HEK293 (cell line): ENCODE data around the gene ZHX3.

Source experiments
- KLF8 ChIP-seq: fragments of 450-650 bp; formaldehyde crosslinking; IDR thresholded peaks from 2 replicates; pipeline ENCODE4 v1.5.1; 2016; ENCODE audit warnings: missing biosample characterization, missing genetic modification characterization
- ZBTB7A ChIP-seq: fragments of 450-650 bp; formaldehyde crosslinking; IDR thresholded peaks from 2 replicates; pipeline ENCODE4 v1.5.1; 2016; ENCODE audit warnings: low read depth, missing biosample characterization, missing genetic modification characterization
- ZBTB8A ChIP-seq: fragments of 450-650 bp; formaldehyde crosslinking; IDR thresholded peaks from 2 replicates; pipeline ENCODE4 v1.5.1; 2016; ENCODE audit warnings: missing biosample characterization, missing genetic modification characterization
- ZNF768 ChIP-seq: fragments of 450-650 bp; formaldehyde crosslinking; IDR thresholded peaks from 2 replicates; pipeline ENCODE4 v1.5.1; 2018; ENCODE audit warnings: missing biosample characterization, mild to moderate bottlenecking, missing genetic modification characterization
- ZNF791 ChIP-seq: fragments of 450-650 bp; formaldehyde crosslinking; IDR thresholded peaks from 2 replicates; pipeline ENCODE4 v1.5.1; 2016; ENCODE audit warnings: missing biosample characterization, missing genetic modification characterization
- TF ChIP-seq, protein P1 (sequence below): fragments of 450-650 bp; formaldehyde crosslinking; IDR thresholded peaks from 2 replicates; pipeline ENCODE4 v1.5.1; 2016; ENCODE audit warnings: missing biosample characterization, missing genetic modification characterization
- TF ChIP-seq, protein P2 (sequence below): fragments of 450-650 bp; formaldehyde crosslinking; optimal IDR thresholded peaks from 2 replicates; pipeline ENCODE3; 2016; ENCODE audit warnings: missing biosample characterization, mild to moderate bottlenecking, missing genetic modification characterization
- TF ChIP-seq, protein P3 (sequence below): fragments of 450-650 bp; formaldehyde crosslinking; conservative IDR thresholded peaks from 2 replicates; pipeline ENCODE4 v1.5.1; 2016; ENCODE audit warnings: low read depth, missing biosample characterization, missing genetic modification characterization

DNA sequence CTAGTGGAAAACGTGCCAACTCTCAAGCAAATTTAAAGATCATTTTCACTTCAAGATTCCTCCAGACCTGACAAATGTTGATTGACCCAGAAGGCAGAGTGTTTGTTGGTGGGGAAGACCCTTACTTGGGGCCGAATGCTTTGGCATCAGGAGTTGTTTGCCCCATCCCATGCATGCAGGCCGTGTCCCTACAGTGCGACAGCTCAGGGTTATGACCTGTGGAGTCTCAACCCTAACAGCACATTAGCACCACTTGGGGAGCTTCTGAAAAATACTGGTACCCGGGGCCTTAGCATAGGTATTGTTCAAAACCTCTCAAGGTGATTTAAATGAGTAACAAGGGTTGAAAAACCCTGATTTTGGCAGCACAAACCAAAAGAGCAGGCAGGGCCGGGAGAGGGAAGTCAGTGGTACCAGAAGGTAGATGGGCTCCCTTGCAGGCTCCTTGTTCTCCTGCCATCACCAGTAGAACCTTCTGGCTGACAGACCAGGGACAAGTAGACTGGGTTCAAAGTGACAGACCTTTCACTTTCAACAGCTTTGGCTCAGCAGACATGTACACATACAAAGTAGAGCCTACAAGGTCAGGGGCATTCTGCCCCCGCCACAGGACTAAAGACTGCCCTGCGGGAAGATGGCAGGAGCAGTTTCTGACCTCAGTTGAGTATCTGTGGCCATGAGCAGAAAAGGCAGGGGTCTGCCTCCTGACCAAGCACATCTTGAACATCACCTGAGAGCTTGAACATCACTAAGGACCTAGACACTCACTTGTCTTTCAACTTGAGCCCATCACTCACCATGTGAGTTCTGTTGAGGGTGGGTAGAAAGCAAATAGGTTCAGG is 140.6 kb downstream of the ZHX3 start:
- no peak for TF ChIP-seq ZBTB7A (tag by site-specific recombination)
- no peak for TF ChIP-seq ZNF768 (tag by site-specific recombination)
- TF ChIP-seq, protein P1, sequence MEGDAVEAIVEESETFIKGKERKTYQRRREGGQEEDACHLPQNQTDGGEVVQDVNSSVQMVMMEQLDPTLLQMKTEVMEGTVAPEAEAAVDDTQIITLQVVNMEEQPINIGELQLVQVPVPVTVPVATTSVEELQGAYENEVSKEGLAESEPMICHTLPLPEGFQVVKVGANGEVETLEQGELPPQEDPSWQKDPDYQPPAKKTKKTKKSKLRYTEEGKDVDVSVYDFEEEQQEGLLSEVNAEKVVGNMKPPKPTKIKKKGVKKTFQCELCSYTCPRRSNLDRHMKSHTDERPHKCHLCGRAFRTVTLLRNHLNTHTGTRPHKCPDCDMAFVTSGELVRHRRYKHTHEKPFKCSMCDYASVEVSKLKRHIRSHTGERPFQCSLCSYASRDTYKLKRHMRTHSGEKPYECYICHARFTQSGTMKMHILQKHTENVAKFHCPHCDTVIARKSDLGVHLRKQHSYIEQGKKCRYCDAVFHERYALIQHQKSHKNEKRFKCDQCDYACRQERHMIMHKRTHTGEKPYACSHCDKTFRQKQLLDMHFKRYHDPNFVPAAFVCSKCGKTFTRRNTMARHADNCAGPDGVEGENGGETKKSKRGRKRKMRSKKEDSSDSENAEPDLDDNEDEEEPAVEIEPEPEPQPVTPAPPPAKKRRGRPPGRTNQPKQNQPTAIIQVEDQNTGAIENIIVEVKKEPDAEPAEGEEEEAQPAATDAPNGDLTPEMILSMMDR (tag by site-specific recombination) = no peak
- no peak for TF ChIP-seq ZBTB8A (tag by site-specific recombination)
- TF ChIP-seq KLF8 (tag by site-specific recombination) = no peak
- TF ChIP-seq, protein P2, sequence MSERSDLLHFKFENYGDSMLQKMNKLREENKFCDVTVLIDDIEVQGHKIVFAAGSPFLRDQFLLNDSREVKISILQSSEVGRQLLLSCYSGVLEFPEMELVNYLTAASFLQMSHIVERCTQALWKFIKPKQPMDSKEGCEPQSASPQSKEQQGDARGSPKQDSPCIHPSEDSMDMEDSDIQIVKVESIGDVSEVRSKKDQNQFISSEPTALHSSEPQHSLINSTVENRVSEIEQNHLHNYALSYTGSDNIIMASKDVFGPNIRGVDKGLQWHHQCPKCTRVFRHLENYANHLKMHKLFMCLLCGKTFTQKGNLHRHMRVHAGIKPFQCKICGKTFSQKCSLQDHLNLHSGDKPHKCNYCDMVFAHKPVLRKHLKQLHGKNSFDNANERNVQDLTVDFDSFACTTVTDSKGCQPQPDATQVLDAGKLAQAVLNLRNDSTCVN (tag by site-specific recombination) = no peak
- TF ChIP-seq, protein P3, sequence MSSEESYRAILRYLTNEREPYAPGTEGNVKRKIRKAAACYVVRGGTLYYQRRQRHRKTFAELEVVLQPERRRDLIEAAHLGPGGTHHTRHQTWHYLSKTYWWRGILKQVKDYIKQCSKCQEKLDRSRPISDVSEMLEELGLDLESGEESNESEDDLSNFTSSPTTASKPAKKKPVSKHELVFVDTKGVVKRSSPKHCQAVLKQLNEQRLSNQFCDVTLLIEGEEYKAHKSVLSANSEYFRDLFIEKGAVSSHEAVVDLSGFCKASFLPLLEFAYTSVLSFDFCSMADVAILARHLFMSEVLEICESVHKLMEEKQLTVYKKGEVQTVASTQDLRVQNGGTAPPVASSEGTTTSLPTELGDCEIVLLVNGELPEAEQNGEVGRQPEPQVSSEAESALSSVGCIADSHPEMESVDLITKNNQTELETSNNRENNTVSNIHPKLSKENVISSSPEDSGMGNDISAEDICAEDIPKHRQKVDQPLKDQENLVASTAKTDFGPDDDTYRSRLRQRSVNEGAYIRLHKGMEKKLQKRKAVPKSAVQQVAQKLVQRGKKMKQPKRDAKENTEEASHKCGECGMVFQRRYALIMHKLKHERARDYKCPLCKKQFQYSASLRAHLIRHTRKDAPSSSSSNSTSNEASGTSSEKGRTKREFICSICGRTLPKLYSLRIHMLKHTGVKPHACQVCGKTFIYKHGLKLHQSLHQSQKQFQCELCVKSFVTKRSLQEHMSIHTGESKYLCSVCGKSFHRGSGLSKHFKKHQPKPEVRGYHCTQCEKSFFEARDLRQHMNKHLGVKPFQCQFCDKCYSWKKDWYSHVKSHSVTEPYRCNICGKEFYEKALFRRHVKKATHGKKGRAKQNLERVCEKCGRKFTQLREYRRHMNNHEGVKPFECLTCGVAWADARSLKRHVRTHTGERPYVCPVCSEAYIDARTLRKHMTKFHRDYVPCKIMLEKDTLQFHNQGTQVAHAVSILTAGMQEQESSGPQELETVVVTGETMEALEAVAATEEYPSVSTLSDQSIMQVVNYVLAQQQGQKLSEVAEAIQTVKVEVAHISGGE (tag by site-specific recombination) = no peak
- TF ChIP-seq ZNF791 (tag by site-specific recombination) = no peak
